ENCODE measurements around the gene ANKK1.

The ANKK1 gene

GRCh38 chr11:113382121-113382520 is 5.5 kb upstream of the ANKK1 start:
- no peak for DNase-seq

DNA sequence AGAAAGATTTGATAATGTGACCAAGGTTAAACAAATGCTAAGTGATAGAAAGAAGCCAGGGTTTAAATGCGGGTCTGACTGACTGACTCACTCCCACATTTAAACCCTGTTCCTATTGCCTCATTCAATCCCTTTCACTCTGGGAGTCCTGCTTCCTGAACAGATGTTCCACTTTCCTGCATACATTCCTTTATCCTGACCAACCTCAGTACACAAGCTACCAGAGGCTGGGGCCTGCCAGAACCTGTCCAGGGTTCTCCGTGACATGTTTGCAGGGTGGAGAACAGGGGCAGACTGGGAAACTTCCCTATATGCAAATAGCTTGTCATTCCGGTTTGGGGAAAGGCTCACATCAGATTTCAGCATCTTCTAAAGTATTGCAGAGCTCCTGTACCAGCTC is 3.0 kb upstream of the ANKK1 start:
- no peak for DNase-seq

- no peak for DNase-seq
Observed at GRCh38 chr11:113385749-113386148, 1.8 kb upstream of the ANKK1 start.

- no peak for DNase-seq
Observed at GRCh38 chr11:113386866-113387265, 713 bp upstream of the ANKK1 start.

DNA sequence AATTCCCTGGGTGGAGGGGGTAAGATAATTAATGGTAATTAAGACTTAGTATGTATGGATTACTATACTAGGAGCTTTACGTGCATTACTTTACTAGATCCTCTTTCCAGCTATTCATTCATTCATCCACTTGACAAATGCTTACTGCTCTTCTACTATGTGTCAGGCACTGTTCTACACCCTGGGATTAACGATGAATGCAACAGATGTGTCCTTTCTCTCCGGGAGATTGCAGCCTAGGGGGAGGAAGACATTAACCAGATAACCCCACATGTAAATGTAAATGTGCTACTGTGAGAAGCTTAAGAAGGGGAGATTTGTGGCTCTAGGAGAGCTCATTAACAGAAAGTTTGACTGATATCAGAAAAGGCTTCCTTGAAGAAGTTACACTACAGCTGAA is 1.7 kb downstream of the ANKK1 start:
- DNase-seq = no peak

- DNase-seq = no peak
Observed at GRCh38 chr11:113392236-113392921, 4.8 kb downstream of the ANKK1 start.

GRCh38 chr11:113393501-113393985 is 6.0 kb downstream of the ANKK1 start:
- no peak for DNase-seq

- DNase-seq = no peak
Observed at GRCh38 chr11:113394919-113395318, 7.3 kb downstream of the ANKK1 start.

DNA sequence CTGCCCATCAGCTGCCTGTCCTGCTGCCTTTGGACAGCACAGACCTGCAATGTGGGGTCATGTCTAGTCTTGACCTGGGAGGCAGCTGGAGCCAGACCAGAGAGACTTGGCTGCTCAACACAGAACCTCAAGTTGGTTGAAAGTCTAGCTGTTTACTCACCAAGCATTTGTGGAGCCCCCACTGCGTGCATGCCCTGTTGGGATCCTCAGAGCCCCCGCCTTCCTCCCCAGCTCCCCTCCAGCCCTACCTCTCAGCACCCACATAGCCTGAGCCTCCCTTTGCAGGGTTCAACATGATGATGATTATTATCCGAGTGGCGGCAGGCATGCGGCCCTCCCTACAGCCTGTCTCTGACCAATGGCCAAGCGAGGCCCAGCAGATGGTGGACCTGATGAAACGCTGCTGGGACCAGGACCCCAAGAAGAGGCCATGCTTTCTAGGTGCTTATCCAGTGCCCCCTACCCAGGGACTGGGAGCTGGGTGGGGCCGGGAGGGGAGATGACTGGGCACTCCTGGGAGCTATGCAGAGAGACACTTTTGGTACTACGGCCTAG is 8.3 kb downstream of the ANKK1 start:
- DNase-seq = no peak

- no peak for DNase-seq
Observed at GRCh38 chr11:113396690-113397089, 9.1 kb downstream of the ANKK1 start.

- DNase-seq = no peak
Observed at GRCh38 chr11:113397212-113397611, 9.6 kb downstream of the ANKK1 start.

DNA sequence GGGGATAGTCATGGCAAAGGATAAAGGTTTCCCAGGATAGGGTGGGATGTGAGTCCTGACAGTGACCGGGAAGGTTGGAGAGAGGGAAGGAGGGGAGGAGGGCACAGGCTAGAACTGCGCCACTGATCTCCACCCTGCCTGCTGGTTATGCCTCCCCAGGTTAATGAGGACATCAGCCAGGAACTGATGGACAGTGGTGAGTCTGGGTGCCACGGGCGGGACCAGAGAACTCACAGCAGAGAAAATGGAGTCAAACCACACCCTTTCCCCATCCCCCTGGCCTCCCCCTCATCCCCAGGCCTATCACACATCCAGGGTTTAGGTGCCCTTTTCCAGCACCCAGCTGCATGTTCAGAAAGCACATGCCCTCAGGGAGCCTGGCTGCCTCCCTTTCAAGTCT is 10.2 kb downstream of the ANKK1 start:
- no peak for DNase-seq

GRCh38 chr11:113398669-113399430 is 11.3 kb downstream of the ANKK1 start:
- no peak for DNase-seq

DNA sequence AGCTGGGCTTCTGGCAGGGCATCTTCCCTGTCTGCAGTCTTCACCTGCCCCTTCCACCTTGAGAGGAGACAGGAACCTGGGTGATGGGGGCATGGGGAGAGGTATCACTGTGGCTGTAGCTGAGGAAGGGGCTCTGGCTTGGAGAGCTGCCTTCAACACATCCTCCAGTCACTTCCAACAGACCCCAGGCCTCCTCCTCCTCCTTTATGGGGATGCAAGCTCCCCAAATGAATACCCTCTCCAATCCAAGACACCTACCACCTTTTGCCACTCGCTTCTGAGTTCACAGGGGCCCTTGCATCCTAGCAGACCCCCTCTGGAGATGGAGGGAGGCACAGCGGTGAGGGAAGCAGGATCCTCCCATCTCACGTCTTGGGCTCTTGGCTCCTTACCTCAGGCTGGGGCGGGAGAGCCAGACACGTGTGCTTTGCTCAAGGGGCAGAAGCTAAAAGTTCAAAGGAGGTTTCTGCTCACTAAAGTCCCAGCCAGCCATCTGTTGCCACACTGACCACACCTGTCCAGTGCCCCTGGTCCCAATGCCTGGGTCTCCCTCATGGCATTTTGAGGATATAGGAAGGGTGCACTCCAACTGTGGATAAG is 13.2 kb downstream of the ANKK1 start:
- DNase-seq = no peak

DNA sequence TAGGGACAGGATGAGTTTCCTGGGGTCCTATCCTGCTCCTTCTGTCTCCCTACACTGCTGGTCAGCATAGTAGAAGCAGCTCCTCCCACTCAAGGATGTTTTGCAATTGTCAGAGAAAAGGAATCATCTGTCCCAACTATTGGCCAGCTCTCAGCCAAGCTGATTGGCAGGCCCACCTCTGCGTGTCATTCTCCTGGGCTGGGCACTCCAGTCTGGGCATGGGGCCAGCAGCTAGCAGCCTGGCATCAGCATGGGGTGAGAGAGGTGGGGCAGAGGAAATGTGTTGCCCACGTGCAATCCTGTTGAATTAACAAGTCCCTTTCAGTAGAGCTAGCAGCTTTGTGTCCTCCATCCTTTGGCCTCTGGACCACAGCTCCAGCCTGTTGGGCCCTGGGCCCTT is 14.1 kb downstream of the ANKK1 start:
- DNase-seq = no peak

- DNase-seq = no peak
Observed at GRCh38 chr11:113404859-113405430, 17.4 kb downstream of the ANKK1 start.

- DNase-seq = no peak
Observed at GRCh38 chr11:113405724-113406478, 18.3 kb downstream of the ANKK1 start.

DNA sequence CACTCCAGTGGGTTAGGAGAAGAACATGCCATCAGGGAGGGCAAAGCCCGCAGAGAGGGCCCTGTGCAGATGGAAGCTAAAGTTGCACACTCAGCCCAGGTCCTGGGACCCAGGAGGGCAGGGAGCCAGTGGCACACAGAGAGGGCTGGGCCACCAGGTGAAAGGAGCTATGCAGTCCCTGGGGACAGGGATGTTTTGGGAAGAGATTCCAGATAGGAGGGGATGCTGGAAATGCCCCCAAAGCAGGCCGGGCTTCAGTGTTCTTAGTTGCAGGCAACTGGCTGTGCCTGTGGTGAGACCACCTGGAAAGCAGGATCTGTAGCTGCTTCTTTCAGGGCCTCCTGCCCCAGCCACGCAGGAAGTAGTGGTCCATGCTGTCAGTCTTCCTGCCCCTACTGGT is 19.6 kb downstream of the ANKK1 start:
- DNase-seq = no peak

GRCh38 chr11:113408206-113408605 is 20.6 kb downstream of the ANKK1 start:
- DNase-seq = no peak

- DNase-seq = no peak
Observed at GRCh38 chr11:113408887-113409286, 21.3 kb downstream of the ANKK1 start.

DNA sequence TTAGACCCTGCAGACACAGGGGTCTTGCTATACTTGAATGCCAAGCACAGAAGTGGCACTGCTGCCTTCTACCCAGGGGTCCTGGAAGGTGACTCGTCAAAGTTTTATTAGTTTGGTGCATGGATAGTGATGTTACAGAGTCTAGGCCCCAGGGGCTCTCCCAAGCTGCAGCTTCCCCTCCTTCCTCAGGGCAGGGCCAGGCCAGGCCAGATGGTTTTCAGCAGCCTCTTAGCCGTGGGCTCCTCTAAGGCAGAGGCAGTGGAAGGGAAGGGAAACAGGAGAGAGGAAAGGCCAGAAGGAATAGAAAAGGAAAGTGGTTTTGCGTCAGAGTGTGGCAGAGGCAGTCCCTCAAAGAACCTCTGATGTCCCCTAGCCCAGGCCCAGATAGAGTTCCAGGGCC is 21.9 kb downstream of the ANKK1 start:
- DNase-seq = no peak

- no peak for DNase-seq
Observed at GRCh38 chr11:113410414-113411135, 23.0 kb downstream of the ANKK1 start.
